Measurements from ENCODE around the gene GRID2IP. TPM values are rescaled to one million over a fixed set of nuclear protein-coding genes. Genes with fewer than 3 reads are reported as not detected.

GRID2IP gene
- total RNA-seq, 1 experiment from 2014 or later, result 1.4 TPM

- Mint-ChIP-seq H3K36me3 (ENCODE audit: insufficient read depth, unreplicated experiment) (no peaks in the 10 kb centered on the region), H3K27me3 (ENCODE audit: unreplicated experiment) (peaks cover 24% of the 10 kb centered on the region), H3K27ac (ENCODE audit: unreplicated experiment) (no peak overlapping the region), H3K4me1 (ENCODE audit: low read depth, unreplicated experiment) (no peaks in the 10 kb centered on the region), H3K9me3 (ENCODE audit: low read depth, unreplicated experiment) (no peaks in the 10 kb centered on the region), H3K4me3 (ENCODE audit: low read depth, unreplicated experiment) (no peak overlapping the region)
- intact Hi-C loops (cut with micrococcal nuclease; ENCODE audit: unreplicated experiment), result no loop called here
- CTCF ChIA-PET, result no interaction called here
- no peak for DNase-seq
- TF ChIP-seq CTCF (IDR thresholded peaks at IDR 0.05; ENCODE audit: unreplicated experiment), result no peak
- BruUV-seq (replicated peaks), result no TSS peak
Observed at GRCh38 chr7:6510476-6511133, 40.7 kb downstream of the GRID2IP start.

GRCh38 chr7:6508950-6509349 is 42.3 kb downstream of the GRID2IP start:
- no peak overlapping the region for H3K4me3 Mint-ChIP-seq (ENCODE audit: low read depth, unreplicated experiment)
- TF ChIP-seq CTCF (IDR thresholded peaks at IDR 0.05; ENCODE audit: unreplicated experiment), result no peak
- H3K27me3 Mint-ChIP-seq (ENCODE audit: unreplicated experiment), result peaks cover 25% of the 10 kb centered on the region
- no peaks in the 10 kb centered on the region for H3K9me3 Mint-ChIP-seq (ENCODE audit: low read depth, unreplicated experiment)
- H3K4me1 Mint-ChIP-seq (ENCODE audit: low read depth, unreplicated experiment), result peaks cover 7% of the 10 kb centered on the region
- H3K27ac Mint-ChIP-seq (ENCODE audit: unreplicated experiment), result no peak overlapping the region
- intact Hi-C loops (cut with micrococcal nuclease; ENCODE audit: unreplicated experiment), result no loop called here
- no TSS peak for BruUV-seq (replicated peaks)
- DNase-seq, result no peak
- H3K36me3 Mint-ChIP-seq (ENCODE audit: insufficient read depth, unreplicated experiment), result peaks cover 9% of the 10 kb centered on the region
- CTCF ChIA-PET, result interaction anchor here (0.5 to 0.6 kb wide), 2 partner anchors 24 to 1275 kb away, joined by 3 to 5 read pairs; no protein-coding TSS in a partner anchor

- Mint-ChIP-seq H3K4me1 (ENCODE audit: low read depth, unreplicated experiment) (peaks cover 7% of the 10 kb centered on the region), H3K9me3 (ENCODE audit: low read depth, unreplicated experiment) (no peaks in the 10 kb centered on the region), H3K27me3 (ENCODE audit: unreplicated experiment) (peaks cover 25% of the 10 kb centered on the region), H3K36me3 (ENCODE audit: insufficient read depth, unreplicated experiment) (peaks cover 13% of the 10 kb centered on the region), H3K27ac (ENCODE audit: unreplicated experiment) (no peak overlapping the region), H3K4me3 (ENCODE audit: low read depth, unreplicated experiment) (no peak overlapping the region)
- intact Hi-C loops (cut with micrococcal nuclease; ENCODE audit: unreplicated experiment), result no loop called here
- BruUV-seq (replicated peaks), result no TSS peak
- CTCF ChIA-PET, result interaction anchor here (0.5 to 1.1 kb wide), 2 partner anchors 51 to 1274 kb away, joined by 3 read pairs; no protein-coding TSS in a partner anchor
- no peak for TF ChIP-seq CTCF (IDR thresholded peaks at IDR 0.05; ENCODE audit: unreplicated experiment)
- no peak for DNase-seq
Observed at GRCh38 chr7:6508539-6508938, 42.7 kb downstream of the GRID2IP start.

- peaks cover 25% of the 10 kb centered on the region for H3K27me3 Mint-ChIP-seq (ENCODE audit: unreplicated experiment)
- no peak for DNase-seq
- peaks cover 7% of the 10 kb centered on the region for H3K4me1 Mint-ChIP-seq (ENCODE audit: low read depth, unreplicated experiment)
- H3K4me3 Mint-ChIP-seq (ENCODE audit: low read depth, unreplicated experiment), result no peak overlapping the region
- H3K36me3 Mint-ChIP-seq (ENCODE audit: insufficient read depth, unreplicated experiment), result peaks cover 19% of the 10 kb centered on the region
- intact Hi-C loops (cut with micrococcal nuclease; ENCODE audit: unreplicated experiment), result no loop called here
- H3K9me3 Mint-ChIP-seq (ENCODE audit: low read depth, unreplicated experiment), result no peaks in the 10 kb centered on the region
- H3K27ac Mint-ChIP-seq (ENCODE audit: unreplicated experiment), result no peak overlapping the region
- BruUV-seq (replicated peaks), result no TSS peak
- no peak for TF ChIP-seq CTCF (IDR thresholded peaks at IDR 0.05; ENCODE audit: unreplicated experiment)
- CTCF ChIA-PET, result interaction anchor here (1.1 kb wide), 1 partner anchor 51 kb away, joined by 3 read pairs; no protein-coding TSS in a partner anchor
Observed at GRCh38 chr7:6507906-6508305, 43.4 kb downstream of the GRID2IP start.
